Glomerular visceral epithelial cell (primary cell): ENCODE results near the gene DRC3.

Source experiments
- DNase-seq: peaks from one replicate; pipeline ENCODE4 v3.0.0-alpha.2; 2016; ENCODE audit errors: extremely low spot score

DRC3 gene

GRCh38 chr17:18021372-18021771 lies 48.7 kb downstream of the DRC3 start:
- no peak for DNase-seq

GRCh38 chr17:18025241-18025944 lies 52.7 kb downstream of the DRC3 start:
- peak; percentile 57 for DNase-seq

GRCh38 chr17:18025945-18026776 lies 53.5 kb downstream of the DRC3 start:
- peak; percentile 69 for DNase-seq

GRCh38 chr17:18027280-18027679 lies 54.6 kb downstream of the DRC3 start:
- no peak for DNase-seq

GRCh38 chr17:18028114-18028951 lies 55.7 kb downstream of the DRC3 start:
- no peak for DNase-seq

- no peak for DNase-seq
Observed at GRCh38 chr17:18028952-18029540, 56.4 kb downstream of the DRC3 start.

GRCh38 chr17:18031955-18032354 lies 59.3 kb downstream of the DRC3 start:
- peak; percentile 53 for DNase-seq

- peak; percentile 80 for DNase-seq
Observed at GRCh38 chr17:18033442-18034099, 60.9 kb downstream of the DRC3 start.

GRCh38 chr17:18035704-18036103 lies 63.0 kb downstream of the DRC3 start:
- DNase-seq, result no peak

- no peak for DNase-seq
Observed at GRCh38 chr17:18037486-18037885, 64.8 kb downstream of the DRC3 start.

GRCh38 chr17:18038149-18038850 lies 65.6 kb downstream of the DRC3 start:
- DNase-seq, result no peak

GRCh38 chr17:18038861-18039534 lies 66.3 kb downstream of the DRC3 start, which contains the start of the genes ATPAF2 and GID4:
Gene ATPAF2 (minus strand): TSS chr17:18039168. CDS start chr17:18039013, 155 bp downstream.
Gene GID4 (plus strand): TSS chr17:18039408. CDS start chr17:18039465, 57 bp downstream.
- DNase-seq, result peak; percentile 99

- DNase-seq, result no peak
Observed at GRCh38 chr17:18039535-18040260, 67.0 kb downstream of the DRC3 start.

GRCh38 chr17:18040261-18040858 lies 67.7 kb downstream of the DRC3 start:
- DNase-seq, result no peak

GRCh38 chr17:18041776-18042175 lies 69.1 kb downstream of the DRC3 start:
- no peak for DNase-seq

GRCh38 chr17:18042983-18043382 lies 70.3 kb downstream of the DRC3 start:
- no peak for DNase-seq

GRCh38 chr17:18043491-18043890 lies 70.8 kb downstream of the DRC3 start:
- DNase-seq, result no peak

- DNase-seq, result no peak
Observed at GRCh38 chr17:18044609-18045008, 71.9 kb downstream of the DRC3 start.
